Measurements from ENCODE around the gene ALDH18A1.
"Not testable (repeated sequence)": the region's sequence is repeated elsewhere in the genome, so short reads cannot be mapped to it uniquely, and the experiment has no call there.

Gene ALDH18A1

GRCh38 chr10:95656291-95657164 is at the start of gene ALDH18A1:
Gene ALDH18A1 (minus strand): TSS chr10:95656711. CDS start chr10:95653377, 3,334 bp downstream.
- peak; percentile 98 for DNase-seq

- no peak for DNase-seq
These were observed 41.9 kb upstream of the ALDH18A1 start for GRCh38 chr10:95698415-95698814.

- DNase-seq = no peak
These were observed 40.9 kb upstream of the ALDH18A1 start for GRCh38 chr10:95697429-95697828.

GRCh38 chr10:95694665-95695064 is 38.2 kb upstream of the ALDH18A1 start:
- no peak for DNase-seq

GRCh38 chr10:95693668-95694534 is 37.4 kb upstream of the ALDH18A1 start, which contains the start of gene TCTN3:
Gene TCTN3 (minus strand): TSS chr10:95693927. CDS start chr10:95693899, 28 bp downstream.
- peak; percentile 98 for DNase-seq

GRCh38 chr10:95693071-95693667 is 36.7 kb upstream of the ALDH18A1 start:
- no peak for DNase-seq

- no peak for DNase-seq
These were observed 34.8 kb upstream of the ALDH18A1 start for GRCh38 chr10:95691281-95691680.

GRCh38 chr10:95688648-95689047 is 32.1 kb upstream of the ALDH18A1 start:
- no peak for DNase-seq

- no peak for DNase-seq
These were observed 27.5 kb upstream of the ALDH18A1 start for GRCh38 chr10:95683966-95684365.

GRCh38 chr10:95675403-95676116 is 19.0 kb upstream of the ALDH18A1 start:
- DNase-seq = no peak

- no peak for DNase-seq
These were observed 18.1 kb upstream of the ALDH18A1 start for GRCh38 chr10:95674643-95675042.

GRCh38 chr10:95672641-95673040 is 16.1 kb upstream of the ALDH18A1 start:
- not testable (repeated sequence) for DNase-seq

GRCh38 chr10:95664543-95664942 is 8.0 kb upstream of the ALDH18A1 start:
- DNase-seq = no peak

- DNase-seq = no peak
These were observed 7.0 kb upstream of the ALDH18A1 start for GRCh38 chr10:95663496-95663895.

GRCh38 chr10:95661818-95662217 is 5.3 kb upstream of the ALDH18A1 start:
- no peak for DNase-seq

GRCh38 chr10:95660283-95660682 is 3.8 kb upstream of the ALDH18A1 start:
- DNase-seq = no peak

- DNase-seq = no peak
These were observed 739 bp upstream of the ALDH18A1 start for GRCh38 chr10:95657250-95657649.

GRCh38 chr10:95655571-95656290 is 780 bp downstream of the ALDH18A1 start:
- no peak for DNase-seq

GRCh38 chr10:95653895-95654294 is 2.6 kb downstream of the ALDH18A1 start:
- DNase-seq = no peak

GRCh38 chr10:95651346-95652060 is 5.0 kb downstream of the ALDH18A1 start:
- no peak for DNase-seq

GRCh38 chr10:95650232-95650631 is 6.3 kb downstream of the ALDH18A1 start:
- DNase-seq = no peak
